Smooth muscle cell (in vitro differentiated cells): ENCODE data around the gene KIF20B. TPM values are rescaled to one million over a fixed set of nuclear protein-coding genes. Genes with fewer than 3 reads are reported as not detected.

Experiments
- DNase-seq: peaks from one replicate; lab custom pipeline; 2025; ENCODE audit not compliant: unreplicated experiment; lab: John Stamatoyannopoulos, UW
- H2AFZ ChIP-seq: fragments of 200-600 bp; sonication (generic); 2 replicates; pipeline ENCODE4 v1.6.0; 2016; ENCODE audit warnings: antibody characterized with exemption, low read depth, mild to moderate bottlenecking
- H3F3A ChIP-seq: fragments of 200-600 bp; sonication (generic); 2 replicates; pipeline ENCODE4 v1.6.0; 2017; ENCODE audit warnings: antibody characterized with exemption, low read depth
- H3K27ac ChIP-seq: fragments of 200-600 bp; sonication (generic); 2 replicates; pipeline ENCODE4 v1.5.1; 2016; ENCODE audit warnings: low read depth, mild to moderate bottlenecking
- H3K27me3 ChIP-seq: fragments of 200-600 bp; sonication (generic); 2 replicates; pipeline ENCODE4 v1.6.1; 2016; ENCODE audit warnings: low read depth, mild to moderate bottlenecking
- H3K36me3 ChIP-seq: fragments of 200-600 bp; sonication (generic); 2 replicates; pipeline ENCODE4 v1.5.1; 2016; ENCODE audit warnings: low read depth
- H3K4me1 ChIP-seq: fragments of 200-600 bp; sonication (generic); 2 replicates; pipeline ENCODE4 v1.5.1; 2016; ENCODE audit warnings: low read depth
- H3K4me2 ChIP-seq: fragments of 200-600 bp; sonication (generic); 2 replicates; pipeline ENCODE4 v1.6.0; 2016; ENCODE audit warnings: mild to moderate bottlenecking
- H3K4me3 ChIP-seq: fragments of 200-600 bp; sonication (generic); 2 replicates; pipeline ENCODE4 v1.5.1; 2016; ENCODE audit warnings: mild to moderate bottlenecking
- H3K79me2 ChIP-seq: fragments of 200-600 bp; sonication (generic); 2 replicates; pipeline ENCODE4 v1.6.0; 2016; ENCODE audit warnings: low read depth, mild to moderate bottlenecking
- H3K9ac ChIP-seq: fragments of 200-600 bp; sonication (generic); 2 replicates; pipeline ENCODE4 v1.6.0; 2016; ENCODE audit warnings: low read depth
- H3K9me3 ChIP-seq: fragments of 200-600 bp; sonication (generic); replicated peaks from 2 replicates; pipeline ENCODE4 v1.5.1; 2016; ENCODE audit warnings: low read depth
- H4K20me1 ChIP-seq: fragments of 200-600 bp; sonication (generic); 2 replicates; pipeline ENCODE4 v1.6.0; 2016; ENCODE audit warnings: low read depth
- CTCF ChIP-seq: fragments of 200-600 bp; sonication (generic); IDR thresholded peaks from 2 replicates; pipeline ENCODE4 v1.5.1; 2017; ENCODE audit warnings: borderline replicate concordance, mild to moderate bottlenecking, antibody characterized with exemption; ENCODE audit not compliant: insufficient read depth, poor library complexity, severe bottlenecking
- WGBS: methylation state at CpG from one replicate; pipeline ENCODE4 v1.1.7; 2016; ENCODE audit warnings: low lambda C conversion rate; 5-methylcytosine and 5-hydroxymethylcytosine counted together
- polyA plus RNA-seq: library from polyadenylated mRNA; unstranded; fragments of >200 nt; fragmentation: Nextera tagmentation; extraction: Ambion mirVana; gene quantifications from 2 replicates; pipeline ENCODE4 v1.2.1, GENCODE V29; 2016
- total RNA-seq: library from RNA; depleted of rRNA; stranded (reverse); fragments of >200 nt; gene quantifications from 2 replicates; pipeline ENCODE4 v1.2.3, GENCODE V29; 2014

KIF20B gene
- total and polyA plus RNA-seq, 2 experiments from 2014 or later = 4.5 to 6.0 TPM

GRCh38 chr10:89738551-89739209 is 37.3 kb downstream of the KIF20B start:
- Histone ChIP-seq H3K36me3 (no peaks in the 10 kb centered on the region), H3K9me3 (no peaks in the 10 kb centered on the region), H3K79me2 (no peaks in the 10 kb centered on the region), H4K20me1 (no peaks in the 10 kb centered on the region), H3F3A (no peaks in the 10 kb centered on the region), H3K4me2 (no peak overlapping the region), H2AFZ (no peak overlapping the region), H3K9ac (no peak overlapping the region), H3K4me1 (no peaks in the 10 kb centered on the region), H3K27ac (no peak overlapping the region), H3K27me3 (no peaks in the 10 kb centered on the region), H3K4me3 (no peak overlapping the region)
- TF ChIP-seq CTCF = no peak
- 66% methylated on average over 2 of the region's 2 CpGs for WGBS
- DNase-seq = no peak

GRCh38 chr10:89741126-89741762 is 39.9 kb downstream of the KIF20B start:
- no peaks in the 10 kb centered on the region for H3K4me1 ChIP-seq
- H2AFZ ChIP-seq = no peak overlapping the region
- no peak for TF ChIP-seq CTCF
- no peaks in the 10 kb centered on the region for H3K36me3 ChIP-seq
- H3K4me2 ChIP-seq = no peak overlapping the region
- no peaks in the 10 kb centered on the region for H3K79me2 ChIP-seq
- no peak overlapping the region for H3K27ac ChIP-seq
- no peaks in the 10 kb centered on the region for H3K9me3 ChIP-seq
- WGBS = 93% methylated on average over 4 of the region's 4 CpGs
- no peaks in the 10 kb centered on the region for H4K20me1 ChIP-seq
- H3K27me3 ChIP-seq = no peaks in the 10 kb centered on the region
- DNase-seq = no peak
- no peaks in the 10 kb centered on the region for H3F3A ChIP-seq
- no peak overlapping the region for H3K9ac ChIP-seq
- H3K4me3 ChIP-seq = no peak overlapping the region

GRCh38 chr10:89744026-89744425 is 42.6 kb downstream of the KIF20B start:
- no peak overlapping the region for H3K9ac ChIP-seq
- TF ChIP-seq CTCF = no peak
- H4K20me1 ChIP-seq = no peaks in the 10 kb centered on the region
- no peaks in the 10 kb centered on the region for H3K36me3 ChIP-seq
- H3K4me3 ChIP-seq = no peak overlapping the region
- WGBS = 91% methylated on average over 1 of the region's 1 CpG
- no peaks in the 10 kb centered on the region for H3K4me1 ChIP-seq
- no peaks in the 10 kb centered on the region for H3K79me2 ChIP-seq
- H3K27ac ChIP-seq = no peak overlapping the region
- H3F3A ChIP-seq = no peaks in the 10 kb centered on the region
- H2AFZ ChIP-seq = no peak overlapping the region
- no peak overlapping the region for H3K4me2 ChIP-seq
- no peaks in the 10 kb centered on the region for H3K27me3 ChIP-seq
- no peaks in the 10 kb centered on the region for H3K9me3 ChIP-seq
- DNase-seq = no peak

- H3F3A ChIP-seq = no peaks in the 10 kb centered on the region
- no peaks in the 10 kb centered on the region for H3K79me2 ChIP-seq
- DNase-seq = no peak
- H3K9me3 ChIP-seq = no peaks in the 10 kb centered on the region
- no peak overlapping the region for H3K4me3 ChIP-seq
- H3K4me1 ChIP-seq = no peaks in the 10 kb centered on the region
- 80% methylated on average over 7 of the region's 7 CpGs for WGBS
- H4K20me1 ChIP-seq = no peaks in the 10 kb centered on the region
- no peak for TF ChIP-seq CTCF
- no peaks in the 10 kb centered on the region for H3K36me3 ChIP-seq
- H3K4me2 ChIP-seq = no peak overlapping the region
- no peak overlapping the region for H3K27ac ChIP-seq
- H3K9ac ChIP-seq = no peak overlapping the region
- H2AFZ ChIP-seq = no peak overlapping the region
- H3K27me3 ChIP-seq = no peaks in the 10 kb centered on the region
Observed at GRCh38 chr10:89745903-89746302, 44.5 kb downstream of the KIF20B start.
